GM18868 (cell line): Measurements from ENCODE around the gene ZXDC.

Source experiments
- ATAC-seq: cut with Tn5 transposase; IDR thresholded peaks from one replicate; pipeline ENCODE4 v1.9.1; 2021; ENCODE audit warnings: mild to moderate bottlenecking, moderate library complexity; ENCODE audit not compliant: unreplicated experiment

ZXDC gene

GRCh38 chr3:126398423-126399350 lies 77.0 kb downstream of the ZXDC start:
- no peak for ATAC-seq

DNA sequence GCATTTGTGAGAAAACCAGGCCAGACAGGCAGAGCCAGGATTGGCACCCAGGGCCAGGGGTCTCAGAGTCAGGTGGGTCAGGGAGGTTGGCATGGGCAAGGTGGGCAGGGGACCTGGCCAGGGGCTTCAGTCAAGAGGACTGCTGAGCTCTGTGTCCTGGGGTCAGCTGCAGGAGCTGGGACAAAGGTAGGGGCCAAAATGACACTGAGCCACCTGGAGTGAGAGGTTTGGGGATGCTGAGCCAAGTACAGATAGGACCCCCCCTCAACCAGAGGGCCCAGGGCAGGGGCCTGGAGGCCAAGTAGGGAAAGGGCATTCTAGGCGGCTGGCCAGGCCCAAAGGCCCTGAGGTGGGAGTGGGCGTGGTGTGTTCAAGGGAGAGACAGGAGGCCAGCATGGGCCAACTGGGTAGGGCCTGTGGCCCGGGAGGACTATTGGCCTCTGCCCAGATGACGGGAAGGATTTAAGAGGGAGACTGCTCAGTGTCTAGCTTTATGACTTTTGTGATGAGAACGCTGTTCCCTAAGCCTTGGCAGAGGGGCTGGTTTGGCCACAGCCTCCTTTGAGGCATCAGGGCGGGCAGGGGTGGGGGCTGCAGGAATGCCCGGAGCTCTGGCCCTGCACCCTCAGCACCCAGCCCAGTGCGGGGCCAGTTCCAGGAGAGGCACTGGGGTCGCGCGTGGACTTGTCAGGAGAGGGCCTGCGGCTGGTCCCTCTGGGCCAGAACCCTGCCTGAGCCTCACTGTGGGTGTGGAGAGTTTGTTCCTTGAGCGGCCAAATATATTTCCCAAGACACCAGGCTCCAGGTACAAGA lies 77.9 kb downstream of the ZXDC start:
- no peak for ATAC-seq

DNA sequence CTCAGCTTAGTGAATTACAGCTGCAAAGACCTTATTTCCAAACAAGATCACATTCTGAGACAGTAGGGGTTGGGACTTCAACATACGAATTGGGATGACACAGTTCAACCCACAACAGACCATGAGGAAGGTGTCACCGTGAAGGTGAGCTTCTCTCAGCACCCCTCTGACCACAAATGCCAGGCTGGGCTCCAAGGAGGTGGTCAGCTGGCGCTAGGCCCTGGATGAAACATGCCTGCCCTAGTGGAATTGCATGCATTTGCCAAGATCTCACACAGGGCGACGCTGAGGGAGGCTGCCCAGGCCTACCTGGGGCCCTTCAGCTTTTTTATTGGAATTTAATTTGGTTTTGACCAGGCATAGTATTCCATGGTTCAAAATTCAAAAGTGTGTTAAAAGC lies 79.2 kb downstream of the ZXDC start:
- ATAC-seq, result no peak

- no peak for ATAC-seq
These were observed 79.7 kb downstream of the ZXDC start for GRCh38 chr3:126395846-126396513.

DNA sequence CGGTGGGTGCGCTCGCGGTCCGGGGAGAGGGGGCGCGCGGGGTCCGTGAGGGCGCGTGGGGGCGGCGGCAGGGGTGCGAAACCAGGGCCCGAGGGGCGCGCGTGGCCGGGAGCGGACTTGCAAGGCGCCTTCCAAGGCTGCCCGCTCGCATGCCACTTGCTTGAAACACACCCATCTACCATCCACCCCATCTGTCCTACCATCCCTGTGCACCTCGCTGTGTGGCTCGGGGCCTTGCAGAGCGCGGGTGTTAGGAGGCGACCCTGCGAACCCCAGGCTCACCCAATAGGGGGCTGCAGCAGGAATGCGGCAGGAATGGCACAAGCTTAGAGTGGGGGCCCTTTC lies 80.7 kb downstream of the ZXDC start:
- ATAC-seq, result no peak

DNA sequence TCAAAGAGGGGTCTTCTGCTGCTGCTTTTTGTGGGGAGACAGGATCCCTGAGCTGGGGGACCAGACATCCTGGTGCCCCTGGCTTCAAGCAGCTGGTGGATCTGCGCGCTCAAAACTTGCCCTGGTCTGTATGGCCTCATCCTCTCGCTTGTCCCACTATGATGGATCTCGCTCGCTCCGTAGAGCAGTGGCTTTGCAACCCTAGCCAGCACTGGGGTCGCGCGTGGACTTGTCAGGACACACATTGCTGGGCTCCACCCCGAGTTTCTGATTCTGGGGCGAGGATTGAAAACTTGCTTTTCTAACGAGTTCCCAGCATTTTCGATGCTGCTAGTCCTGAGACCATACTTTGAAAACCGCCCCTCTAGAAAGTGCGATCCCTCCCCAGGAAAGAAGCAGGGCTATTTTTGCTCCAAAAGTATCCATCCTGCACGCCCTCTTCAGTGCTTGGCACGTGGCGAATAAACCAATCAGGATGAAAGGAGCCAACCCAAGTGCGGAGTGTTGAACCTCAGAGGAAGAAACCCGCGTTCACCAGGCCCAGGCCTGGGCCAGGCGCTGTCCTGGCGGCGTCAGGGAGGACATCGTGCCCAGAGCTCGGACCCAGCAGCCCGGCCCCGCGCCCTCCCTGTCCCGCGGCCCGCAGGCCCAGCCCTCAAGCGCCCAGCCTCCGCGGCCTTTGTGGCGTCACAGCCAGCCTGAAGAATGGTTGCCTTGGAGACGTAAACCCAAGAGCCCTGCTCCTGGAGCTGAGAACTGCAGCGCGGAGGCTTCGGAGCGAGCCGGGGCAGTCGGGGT lies 81.3 kb downstream of the ZXDC start, which contains the start of gene CFAP100:
Gene CFAP100 (plus strand): TSS at position 731 of the 798 bp plus-strand sequence. CDS start 1,092 bp downstream, outside the sequence.
- no peak for ATAC-seq

- ATAC-seq, result no peak
These were observed 82.1 kb downstream of the ZXDC start for GRCh38 chr3:126393563-126393962.

GRCh38 chr3:126392246-126392645 lies 83.4 kb downstream of the ZXDC start:
- no peak for ATAC-seq

DNA sequence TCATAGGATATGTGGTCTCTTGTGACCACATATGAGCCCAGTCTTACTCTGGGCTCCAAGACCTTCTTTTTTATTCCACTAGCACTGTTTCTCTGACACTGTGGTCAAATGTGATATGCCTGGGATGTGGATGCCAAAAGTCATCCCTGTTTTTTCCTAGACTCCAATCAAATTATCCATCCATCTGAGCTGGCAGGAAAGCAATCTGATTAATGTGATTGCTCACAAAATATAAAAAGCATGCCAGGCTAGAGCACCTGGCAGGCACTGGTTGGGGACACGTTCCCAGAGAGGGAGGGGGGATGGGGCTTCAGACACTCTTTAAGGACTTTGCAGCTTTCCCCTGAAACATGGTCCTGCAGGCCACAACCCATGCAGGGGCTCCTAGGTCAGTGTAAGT lies 84.1 kb downstream of the ZXDC start:
- no peak for ATAC-seq

DNA sequence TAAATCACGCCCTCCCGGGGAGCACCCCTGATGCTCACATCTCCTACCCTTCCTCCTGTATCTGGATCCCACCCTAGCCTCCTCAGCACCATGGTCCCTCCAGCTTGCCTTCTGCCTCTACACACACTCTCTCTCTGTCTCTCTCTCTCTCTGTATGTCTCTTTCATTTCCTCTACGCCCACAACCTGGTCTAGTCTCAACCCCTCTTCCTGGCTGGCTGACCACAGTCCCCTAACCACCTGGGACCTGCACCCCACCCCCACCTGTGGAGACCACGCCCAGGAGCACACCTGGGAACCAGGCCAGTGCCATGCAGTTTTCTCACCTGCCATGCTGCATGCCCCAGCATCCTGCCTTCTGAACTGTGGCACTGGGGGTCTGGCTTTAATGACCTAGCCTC lies 84.9 kb downstream of the ZXDC start:
- no peak for ATAC-seq

- ATAC-seq, result no peak
These were observed 85.5 kb downstream of the ZXDC start for GRCh38 chr3:126390201-126390600.

DNA sequence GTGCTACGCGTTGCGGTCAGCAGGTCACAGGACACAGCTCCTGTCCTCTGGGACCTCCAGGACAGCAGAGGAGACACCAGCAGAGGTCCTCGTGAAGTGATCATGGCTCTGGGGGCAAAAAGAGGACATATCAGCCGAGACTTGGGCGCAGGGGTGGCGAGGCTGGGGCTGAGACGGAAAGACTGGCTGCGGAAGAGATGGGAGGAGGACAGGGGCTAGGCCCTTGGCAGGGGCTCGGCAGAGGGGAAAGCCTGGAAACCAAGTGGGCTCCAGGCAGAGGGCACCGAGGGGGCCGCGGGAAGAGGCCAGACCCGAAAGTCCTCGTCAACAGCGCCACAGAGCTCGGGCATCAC lies 85.9 kb downstream of the ZXDC start:
- ATAC-seq, result no peak

GRCh38 chr3:126389112-126389793 lies 86.4 kb downstream of the ZXDC start:
- peak; percentile 78 for ATAC-seq
